ENCODE measurements around the gene CORO2B. TPM values are rescaled to one million over a fixed set of nuclear protein-coding genes. Genes with fewer than 3 reads are reported as not detected.

The CORO2B gene
- total and polyA plus RNA-seq, 2 of the 4 experiments (the other 2 are of a cell fraction), result 9.3 to 39.3 TPM

GRCh38 chr15:68729789-68730411 is 151.1 kb downstream of the CORO2B start:
- no TSS peak for BruUV-seq (replicated peaks)
- Histone ChIP-seq H3K9me1 (ENCODE audit: insufficient read depth, low read length) (0 out of 2 replicates have a peak, but pooled peaks cover 3% of the 10 kb centered on the region), H3K79me1 (ENCODE audit: low read depth in 1 of 2, low read length in 2 of 2) (no peaks in the 10 kb centered on the region), H3K9ac (ENCODE audit: low read depth, low read length) (no peak overlapping the region), H3K4me2 (ENCODE audit: low read depth, low read length) (no peak overlapping the region), H3K4ac (ENCODE audit: low read depth, low read length) (no peak overlapping the region), H3K27ac (ENCODE audit: insufficient read depth, low read length) (no peak overlapping the region), H4K8ac (ENCODE audit: low read depth in 2 of 2, low read length in 2 of 2) (no peak overlapping the region), H2BK20ac (ENCODE audit: low read depth, low read length) (no peak overlapping the region), H4K20me1 (ENCODE audit: insufficient read depth, low read length) (no peaks in the 10 kb centered on the region), H2AK9ac (replicated peaks; ENCODE audit: low read depth, low read length, poor library complexity) (peak overlapping the region; percentile 3), H2AFZ (replicated peaks; ENCODE audit: low read length, poor library complexity) (no peak overlapping the region), H2AK5ac (ENCODE audit: low read depth, low read length) (no peak overlapping the region), H3K18ac (ENCODE audit: low read depth, low read length) (no peak overlapping the region), H2BK120ac (ENCODE audit: low read depth, low read length) (no peak overlapping the region), H2BK5ac (ENCODE audit: low read depth, low read length, poor library complexity, severe bottlenecking) (no peak overlapping the region), H4K5ac (ENCODE audit: low read depth, low read length) (no peak overlapping the region), H4K91ac (ENCODE audit: insufficient read depth, low read depth, low read length) (no peak overlapping the region), H3K4me1 (ENCODE audit: control insufficient read depth, insufficient read depth, low read length) (peaks cover 5% of the 10 kb centered on the region), H3K56ac (ENCODE audit: extremely low read depth, insufficient read depth, low read length) (no peak overlapping the region), H2BK15ac (ENCODE audit: low read depth, low read length) (no peak overlapping the region), H3K9me3 (ENCODE audit: control insufficient read depth, insufficient read depth, low read length) (no peaks in the 10 kb centered on the region), H3K23ac (ENCODE audit: low read depth, low read length) (no peak overlapping the region), H3K36me3 (ENCODE audit: control insufficient read depth, insufficient read depth, low read length) (no peaks in the 10 kb centered on the region), H3K14ac (replicated peaks; ENCODE audit: low read depth, low read length) (no peak overlapping the region), H3K27me3 (ENCODE audit: control insufficient read depth, insufficient read depth, low read length) (peaks cover 16% of the 10 kb centered on the region), H3K4me3 (ENCODE audit: insufficient read depth, low read depth, low read length) (no peak overlapping the region)
- intact Hi-C loops (cut with micrococcal nuclease), result loop anchor here (1.0 to 5.0 kb wide), 3 partner anchors 92 to 195 kb away; partner anchors contain the start of gene ANP32A
- dilution Hi-C loops (cut with HindIII; ENCODE audit: low sequenced_read_pairs, unreplicated experiment), result no loop called here
- TF ChIP-seq CHD1 (IDR thresholded peaks at IDR 0.05; ENCODE audit: low read depth, low read length) (no peak), USF2 (IDR thresholded peaks at IDR 0.05; ENCODE audit: low read depth, low read length) (no peak), RCOR1 (IDR thresholded peaks at IDR 0.05; ENCODE audit: insufficient replicate concordance, low read length) (no peak), MAFK (IDR thresholded peaks at IDR 0.05; ENCODE audit: low read depth, low read length) (no peak), RAD21 (IDR thresholded peaks at IDR 0.05; ENCODE audit: low read length) (no peak), BHLHE40 (IDR thresholded peaks at IDR 0.05; ENCODE audit: low read depth, low read length) (no peak), NFE2L2 (IDR thresholded peaks at IDR 0.05; ENCODE audit: low read depth, low read length) (no peak), RFX5 (IDR thresholded peaks at IDR 0.05; ENCODE audit: low read depth, low read length) (no peak), FOS (IDR thresholded peaks at IDR 0.05; ENCODE audit: low read depth, low read length) (no peak), MXI1 (IDR thresholded peaks at IDR 0.05; ENCODE audit: borderline replicate concordance, low read depth, low read length) (no peak), CEBPB (IDR thresholded peaks at IDR 0.05; ENCODE audit: low read depth, low read length) (no peak), POLR2A (IDR thresholded peaks at IDR 0.05; ENCODE audit: low read depth, low read length) (no peak), SMC3 (IDR thresholded peaks at IDR 0.05; ENCODE audit: low read depth, low read length) (no peak), ELK1 (IDR thresholded peaks at IDR 0.05; ENCODE audit: borderline replicate concordance, low read depth, low read length) (no peak), CTCF (conservative IDR thresholded peaks at IDR 0.05; ENCODE audit: low read depth, low read length) (no peak), MAZ (IDR thresholded peaks at IDR 0.05; ENCODE audit: borderline replicate concordance, low read depth, low read length) (no peak)
- in situ Hi-C loops (cut with MboI; ENCODE audit: low sequenced_read_pairs), result loop anchor here (5.0 to 10.0 kb wide), 2 partner anchors 65 to 147 kb away; no protein-coding TSS in a partner anchor
- WGBS, 2 experiments (ENCODE audit: extremely low coverage in 2 of 2, insufficient read length in 1 of 2), result no CpG with 5 or more reads among the region's 8 CpGs
- ATAC-seq (ENCODE audit: low read depth), result peak; percentile 69
- peak; percentile 33 for DNase-seq
- ChIA-PET POLR2A (ENCODE audit: unreplicated experiment) (no interaction called here), CTCF (interaction anchor here (0.6 kb wide), 1 partner anchor 8 kb away, joined by 4 read pairs; no protein-coding TSS in a partner anchor)
